SK-N-SH (cell line): ENCODE data around the gene CHPF. TPM values are rescaled to one million over a fixed set of nuclear protein-coding genes. Genes with fewer than 3 reads are reported as not detected.
A peak's percentile ranks its signal among the peaks of the same experiment; 100 is the strongest.

ENCODE experiments used
- CTCF ChIA-PET: fragments of 300-600, 350-600 bp; formaldehyde crosslinking; extraction: SDS; loops from one replicate; lab custom pipeline; 2021; lab: Yijun Ruan, JAX
- POLR2A ChIA-PET: fragments of 350-600 bp; sonication (Branson Sonifier 250); formaldehyde crosslinking; extraction: SDS; loops from one replicate; lab custom pipeline; 2020; ENCODE audit warnings: antibody characterized with exemption, inconsistent platforms; lab: Yijun Ruan, JAX
- DNase-seq: peaks from one replicate; pipeline ENCODE4 v3.0.0; 2012
- H2AFZ ChIP-seq: fragments of 200-600 bp; sonication (generic); 2 replicates; pipeline ENCODE4 v1.8.1; 2016; ENCODE audit warnings: antibody characterized with exemption, mild to moderate bottlenecking, low read depth
- H3F3A ChIP-seq: fragments of 200-600 bp; sonication (generic); replicated peaks from 2 replicates; pipeline ENCODE3; 2016; ENCODE audit warnings: antibody characterized with exemption, mild to moderate bottlenecking; ENCODE audit not compliant: insufficient read depth
- H3K27ac ChIP-seq, 2 experiments: fragments of 200-500 bp in 1 of 2; fragments of 200-600 bp in 1 of 2; sonication (Bioruptor generic) in 1 of 2; sonication (generic), shearing (Covaris generic) in 1 of 2; 2 replicates each; pipeline versions ENCODE4 v1.5.1 to v1.6.1; 2014 to 2016; ENCODE audit warnings: low read depth in 2 of 2, inconsistent platforms in 1 of 2, low read length in 1 of 2, mild to moderate bottlenecking in 1 of 2, mixed read lengths in 1 of 2
- H3K27me3 ChIP-seq: fragments of 200-600 bp; sonication (generic), shearing (Covaris generic); 2 replicates; pipeline ENCODE4 v1.6.1; 2016; ENCODE audit warnings: mixed run types; ENCODE audit not compliant: insufficient read depth
- H3K36me3 ChIP-seq, 2 experiments: fragments of 200-500 bp in 1 of 2; fragments of 200-600 bp in 1 of 2; sonication (Bioruptor generic) in 1 of 2; sonication (generic) in 1 of 2; replicated peaks in 1 of 2; 2 replicates each; pipeline versions ENCODE3 to v1.5.1; 2014 to 2016; ENCODE audit warnings: low read length in 1 of 2, mild to moderate bottlenecking in 1 of 2; ENCODE audit not compliant: insufficient read depth in 2 of 2, control insufficient read depth in 1 of 2
- H3K4me1 ChIP-seq, 2 experiments: fragments of 200-500 bp in 1 of 2; fragments of 200-600 bp in 1 of 2; sonication (Bioruptor generic) in 1 of 2; sonication (generic), shearing (Covaris generic) in 1 of 2; 2 replicates each; pipeline versions ENCODE4 v1.5.1 to v1.6.1; 2014 to 2016; ENCODE audit warnings: low read depth in 1 of 2, low read length in 1 of 2, mixed run types in 1 of 2; ENCODE audit not compliant: insufficient read depth in 2 of 2, control insufficient read depth in 1 of 2
- H3K4me2 ChIP-seq: fragments of 200-600 bp; sonication (generic), shearing (Covaris generic); 2 replicates; pipeline ENCODE4 v1.6.1; 2017; ENCODE audit warnings: mixed run types
- H3K4me3 ChIP-seq, 2 experiments: fragments of 200-500 bp in 1 of 2; fragments of 200-600 bp in 1 of 2; sonication (Bioruptor generic) in 1 of 2; sonication (generic), shearing (Covaris generic) in 1 of 2; 2 replicates each; pipeline versions ENCODE4 v1.5.1 to v1.8.1; 2014 to 2016; ENCODE audit warnings: low read depth in 2 of 2, inconsistent platforms in 1 of 2, low read length in 1 of 2, mild to moderate bottlenecking in 1 of 2, mixed read lengths in 1 of 2, moderate library complexity in 1 of 2
- H3K79me2 ChIP-seq: fragments of 200-600 bp; sonication (generic); 2 replicates; pipeline ENCODE4 v1.8.1; 2017; ENCODE audit warnings: mild to moderate bottlenecking; ENCODE audit not compliant: insufficient read depth
- H3K9ac ChIP-seq: fragments of 200-600 bp; sonication (generic); 2 replicates; pipeline ENCODE4 v1.6.1; 2017; ENCODE audit warnings: mixed run types
- H3K9me2 ChIP-seq: fragments of 200-600 bp; sonication (generic); 2 replicates; pipeline ENCODE4 v1.6.1; 2017; ENCODE audit warnings: mixed run types
- H3K9me3 ChIP-seq: fragments of 200-600 bp; sonication (generic); 2 replicates; pipeline ENCODE4 v1.6.1; 2017; ENCODE audit warnings: mixed run types, mild to moderate bottlenecking, moderate library complexity
- H4K20me1 ChIP-seq: fragments of 200-600 bp; sonication (generic); 2 replicates; pipeline ENCODE4 v1.6.1; 2017; ENCODE audit warnings: mild to moderate bottlenecking, mixed run types; ENCODE audit not compliant: insufficient read depth
- CHD2 ChIP-seq: fragments of 150-350 bp; IDR thresholded peaks from 2 replicates; pipeline ENCODE4 v1.6.1; 2018; ENCODE audit warnings: low read length; ENCODE audit not compliant: partially characterized antibody
- ELF1 ChIP-seq: IDR thresholded peaks from 2 replicates; pipeline ENCODE4 v1.4.0; 2012
- EP300 ChIP-seq, 2 experiments: IDR thresholded peaks; 2 replicates each; pipeline versions ENCODE4 v1.4.0 to v1.6.1; 2012; ENCODE audit warnings: borderline replicate concordance in 1 of 2, low read depth in 1 of 2, low read length in 1 of 2
- EZH2phosphoT487 ChIP-seq: fragments of 200-600 bp; sonication (generic); IDR thresholded peaks from 2 replicates; pipeline ENCODE4 v1.6.1; 2017; ENCODE audit warnings: low read depth, mixed run types, mild to moderate bottlenecking, antibody characterized with exemption, moderate library complexity, borderline replicate concordance
- FOSL2 ChIP-seq: IDR thresholded peaks from 2 replicates; pipeline ENCODE4 v1.4.0; 2012; ENCODE audit warnings: low read depth, mild to moderate bottlenecking, moderate library complexity, borderline replicate concordance
- GABPA ChIP-seq: IDR thresholded peaks from 2 replicates; pipeline ENCODE4 v1.4.0; 2012; ENCODE audit warnings: low read depth, mild to moderate bottlenecking
- JUND ChIP-seq: IDR thresholded peaks from 2 replicates; pipeline ENCODE4 v1.4.0; 2012
- MEF2A ChIP-seq: IDR thresholded peaks from 2 replicates; pipeline ENCODE4 v1.4.0; 2012; ENCODE audit warnings: low read depth, borderline replicate concordance
- MXI1 ChIP-seq: IDR thresholded peaks from 2 replicates; pipeline ENCODE4 v1.6.1; 2012; ENCODE audit warnings: mild to moderate bottlenecking, low read depth, low read length, improper control_type of control experiment
- NFIC ChIP-seq: IDR thresholded peaks from 2 replicates; pipeline ENCODE4 v1.4.0; 2012; ENCODE audit warnings: borderline replicate concordance
- NRF1 ChIP-seq: IDR thresholded peaks from 2 replicates; pipeline ENCODE4 v1.6.1; 2012; ENCODE audit warnings: low read depth, mild to moderate bottlenecking, low read length
- POLR2AphosphoS5 ChIP-seq: IDR thresholded peaks from 2 replicates; pipeline ENCODE4 v1.6.1; 2012; ENCODE audit warnings: low read depth, low read length
- RAD21 ChIP-seq: IDR thresholded peaks from 2 replicates; pipeline ENCODE4 v1.6.1; 2012; ENCODE audit warnings: mild to moderate bottlenecking, low read length
- RCOR1 ChIP-seq: fragments of 150-350 bp; IDR thresholded peaks from 2 replicates; pipeline ENCODE4 v1.6.1; 2017; ENCODE audit warnings: antibody characterized with exemption, low read length
- RFX5 ChIP-seq: IDR thresholded peaks from 2 replicates; pipeline ENCODE4 v1.6.1; 2012; ENCODE audit warnings: mild to moderate bottlenecking, improper control_type of control experiment, low read length
- TCF12 ChIP-seq: IDR thresholded peaks from 2 replicates; pipeline ENCODE4 v1.4.0; 2012
- YY1 ChIP-seq: IDR thresholded peaks from 2 replicates; pipeline ENCODE4 v1.4.0; 2012; ENCODE audit warnings: low read depth, mild to moderate bottlenecking
- WGBS: methylation state at CpG from one replicate; pipeline ENCODE4 v1.1.6; 2017; ENCODE audit warnings: low lambda C conversion rate; 5-methylcytosine and 5-hydroxymethylcytosine counted together
- polyA plus RNA-seq, 3 experiments: library from polyadenylated mRNA; depleted of rRNA; stranded (reverse); fragments of >200 nt; gene quantifications; 2 replicates each; pipeline ENCODE4 v1.2.3, GENCODE V29; 2012
- TF ChIP-seq, protein P1 (sequence below): fragments of 150-350 bp; IDR thresholded peaks from 2 replicates; pipeline ENCODE4 v1.6.1; 2017; ENCODE audit warnings: antibody characterized with exemption, low read length, low read depth, borderline replicate concordance
- TF ChIP-seq, protein P2 (sequence below): fragments of 150-350 bp; IDR thresholded peaks from 2 replicates; pipeline ENCODE4 v1.6.1; 2016; ENCODE audit warnings: mild to moderate bottlenecking, low read depth, low read length
- TF ChIP-seq, protein P3 (sequence below): IDR thresholded peaks from 2 replicates; pipeline ENCODE4 v1.6.1; 2012; ENCODE audit warnings: mild to moderate bottlenecking, low read depth, low read length, moderate library complexity
- TF ChIP-seq, protein P4 (sequence below): IDR thresholded peaks from 2 replicates; pipeline ENCODE4 v1.4.0; 2012; ENCODE audit warnings: low read depth, borderline replicate concordance
- TF ChIP-seq, protein P5 (sequence below): IDR thresholded peaks from 2 replicates; pipeline ENCODE4; 2012

CHPF gene
- polyA plus RNA-seq, 1 of the 3 experiments (the other 2 are of a cell fraction) = 141 TPM

DNA sequence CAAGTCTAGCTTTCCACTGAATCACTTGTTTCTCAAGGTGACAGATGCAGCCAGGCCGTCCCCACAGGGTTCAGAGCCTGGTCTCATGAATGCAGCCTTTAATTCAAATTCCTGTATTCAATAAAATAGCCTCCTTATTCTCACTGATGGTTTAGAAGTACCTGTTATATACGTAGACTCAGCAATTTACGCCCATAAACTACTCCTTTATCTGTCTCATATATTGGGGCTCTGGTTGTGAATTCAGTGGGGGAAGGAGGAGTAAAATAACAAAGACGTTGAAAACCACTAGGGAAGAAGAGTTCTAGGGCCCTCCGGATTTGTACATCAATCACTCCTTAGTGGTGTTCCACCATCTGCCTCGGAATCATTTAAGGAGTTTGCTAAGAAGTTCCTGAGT is 26.0 kb upstream of the CHPF start:
- H3K4me3 ChIP-seq = peak overlapping the region; percentile 65 to 82
- H3K27me3 ChIP-seq = no peaks in the 10 kb centered on the region
- no peak overlapping the region for H2AFZ ChIP-seq
- DNase-seq = no peak
- 85% methylated on average over 6 of the region's 6 CpGs for WGBS
- peak overlapping the region; percentile 81 for H3K4me2 ChIP-seq
- peaks cover 6% of the 10 kb centered on the region for H3F3A ChIP-seq
- TF ChIP-seq ELF1 (no peak), TCF12 (no peak), JUND (no peak), RFX5 (no peak), NRF1 (no peak), GABPA (no peak), MXI1 (no peak), RAD21 (no peak), POLR2AphosphoS5 (no peak), EP300 (IDR thresholded peaks at IDR 0.05; ENCODE audit: borderline replicate concordance in 1 of 2, low read depth in 1 of 2, low read length in 1 of 2) (no peak), MEF2A (no peak)
- TF ChIP-seq, protein P1, sequence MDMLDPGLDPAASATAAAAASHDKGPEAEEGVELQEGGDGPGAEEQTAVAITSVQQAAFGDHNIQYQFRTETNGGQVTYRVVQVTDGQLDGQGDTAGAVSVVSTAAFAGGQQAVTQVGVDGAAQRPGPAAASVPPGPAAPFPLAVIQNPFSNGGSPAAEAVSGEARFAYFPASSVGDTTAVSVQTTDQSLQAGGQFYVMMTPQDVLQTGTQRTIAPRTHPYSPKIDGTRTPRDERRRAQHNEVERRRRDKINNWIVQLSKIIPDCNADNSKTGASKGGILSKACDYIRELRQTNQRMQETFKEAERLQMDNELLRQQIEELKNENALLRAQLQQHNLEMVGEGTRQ = no peak
- no peak overlapping the region for H3K27ac ChIP-seq
- H4K20me1 ChIP-seq = no peaks in the 10 kb centered on the region
- no peaks in the 10 kb centered on the region for H3K9me2 ChIP-seq
- ChIA-PET CTCF (interaction anchor here (2.8 to 5.5 kb wide), 2 partner anchors 9 to 12 kb away, joined by 9 to 48 read pairs; no protein-coding TSS in a partner anchor), POLR2A (interaction anchor here (3.8 kb wide), 1 partner anchor 27 kb away, joined by 56 read pairs; the partner anchor contains the start of gene STK11IP)
- H3K9me3 ChIP-seq = no peaks in the 10 kb centered on the region
- peaks cover 3 to 21% of the 10 kb centered on the region in 2 experiments; a peak in 1 of 4 replicates for H3K4me1 ChIP-seq
- H3K36me3 ChIP-seq = peaks cover 8 to 29% of the 10 kb centered on the region in 2 experiments
- H3K79me2 ChIP-seq = peaks cover 4% of the 10 kb centered on the region; the same call in 1 of the 2 replicates
- H3K9ac ChIP-seq = no peak overlapping the region

DNA sequence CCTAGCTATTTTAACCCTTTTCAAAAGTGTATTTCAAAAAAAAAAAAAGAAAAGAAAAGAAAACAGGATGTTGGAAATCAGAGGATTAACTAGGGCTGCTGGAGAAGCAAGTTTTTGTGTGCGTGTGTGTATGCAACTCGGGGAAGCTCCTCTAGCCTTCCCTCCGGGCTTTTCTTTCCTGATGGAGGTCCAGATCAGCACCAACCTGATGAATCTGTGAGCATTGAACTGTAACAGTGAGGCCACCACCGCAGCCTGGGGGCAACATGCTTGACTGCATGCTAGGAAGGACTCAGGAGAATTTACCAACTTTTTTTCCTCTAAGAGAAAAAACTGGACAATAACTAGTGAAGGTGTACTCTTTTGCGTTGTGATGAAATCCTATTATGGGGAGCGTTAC is 25.4 kb upstream of the CHPF start:
- H3K9ac ChIP-seq = no peak overlapping the region
- no peak overlapping the region for H3K27ac ChIP-seq
- no peak overlapping the region for H3K4me2 ChIP-seq
- ChIA-PET POLR2A (interaction anchor here (2.6 kb wide), 1 partner anchor 28 kb away, joined by 12 read pairs; the partner anchor contains the start of gene STK11IP), CTCF (interaction anchor here (2.8 to 5.5 kb wide), 2 partner anchors 9 to 12 kb away, joined by 9 to 48 read pairs; no protein-coding TSS in a partner anchor)
- no peaks in the 10 kb centered on the region for H4K20me1 ChIP-seq
- 97% methylated on average over 6 of the region's 6 CpGs for WGBS
- peaks cover 6% of the 10 kb centered on the region for H3F3A ChIP-seq
- H3K9me2 ChIP-seq = no peaks in the 10 kb centered on the region
- H3K36me3 ChIP-seq = peaks cover 8 to 29% of the 10 kb centered on the region in 2 experiments
- H2AFZ ChIP-seq = no peak overlapping the region
- peaks cover 3 to 21% of the 10 kb centered on the region in 2 experiments; a peak in 1 of 4 replicates for H3K4me1 ChIP-seq
- H3K4me3 ChIP-seq = no peak overlapping the region
- H3K79me2 ChIP-seq = peaks cover 4% of the 10 kb centered on the region; the same call in 1 of the 2 replicates
- no peaks in the 10 kb centered on the region for H3K9me3 ChIP-seq
- DNase-seq = no peak
- no peaks in the 10 kb centered on the region for H3K27me3 ChIP-seq
- TF ChIP-seq ELF1 (no peak), RAD21 (no peak), YY1 (no peak), NFIC (no peak), RCOR1 (no peak), CHD2 (no peak), NRF1 (no peak), FOSL2 (no peak), EZH2phosphoT487 (no peak), MXI1 (no peak), JUND (no peak), RFX5 (no peak)
- TF ChIP-seq, protein P2, sequence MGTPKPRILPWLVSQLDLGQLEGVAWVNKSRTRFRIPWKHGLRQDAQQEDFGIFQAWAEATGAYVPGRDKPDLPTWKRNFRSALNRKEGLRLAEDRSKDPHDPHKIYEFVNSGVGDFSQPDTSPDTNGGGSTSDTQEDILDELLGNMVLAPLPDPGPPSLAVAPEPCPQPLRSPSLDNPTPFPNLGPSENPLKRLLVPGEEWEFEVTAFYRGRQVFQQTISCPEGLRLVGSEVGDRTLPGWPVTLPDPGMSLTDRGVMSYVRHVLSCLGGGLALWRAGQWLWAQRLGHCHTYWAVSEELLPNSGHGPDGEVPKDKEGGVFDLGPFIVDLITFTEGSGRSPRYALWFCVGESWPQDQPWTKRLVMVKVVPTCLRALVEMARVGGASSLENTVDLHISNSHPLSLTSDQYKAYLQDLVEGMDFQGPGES = no peak
- TF ChIP-seq, protein P3, sequence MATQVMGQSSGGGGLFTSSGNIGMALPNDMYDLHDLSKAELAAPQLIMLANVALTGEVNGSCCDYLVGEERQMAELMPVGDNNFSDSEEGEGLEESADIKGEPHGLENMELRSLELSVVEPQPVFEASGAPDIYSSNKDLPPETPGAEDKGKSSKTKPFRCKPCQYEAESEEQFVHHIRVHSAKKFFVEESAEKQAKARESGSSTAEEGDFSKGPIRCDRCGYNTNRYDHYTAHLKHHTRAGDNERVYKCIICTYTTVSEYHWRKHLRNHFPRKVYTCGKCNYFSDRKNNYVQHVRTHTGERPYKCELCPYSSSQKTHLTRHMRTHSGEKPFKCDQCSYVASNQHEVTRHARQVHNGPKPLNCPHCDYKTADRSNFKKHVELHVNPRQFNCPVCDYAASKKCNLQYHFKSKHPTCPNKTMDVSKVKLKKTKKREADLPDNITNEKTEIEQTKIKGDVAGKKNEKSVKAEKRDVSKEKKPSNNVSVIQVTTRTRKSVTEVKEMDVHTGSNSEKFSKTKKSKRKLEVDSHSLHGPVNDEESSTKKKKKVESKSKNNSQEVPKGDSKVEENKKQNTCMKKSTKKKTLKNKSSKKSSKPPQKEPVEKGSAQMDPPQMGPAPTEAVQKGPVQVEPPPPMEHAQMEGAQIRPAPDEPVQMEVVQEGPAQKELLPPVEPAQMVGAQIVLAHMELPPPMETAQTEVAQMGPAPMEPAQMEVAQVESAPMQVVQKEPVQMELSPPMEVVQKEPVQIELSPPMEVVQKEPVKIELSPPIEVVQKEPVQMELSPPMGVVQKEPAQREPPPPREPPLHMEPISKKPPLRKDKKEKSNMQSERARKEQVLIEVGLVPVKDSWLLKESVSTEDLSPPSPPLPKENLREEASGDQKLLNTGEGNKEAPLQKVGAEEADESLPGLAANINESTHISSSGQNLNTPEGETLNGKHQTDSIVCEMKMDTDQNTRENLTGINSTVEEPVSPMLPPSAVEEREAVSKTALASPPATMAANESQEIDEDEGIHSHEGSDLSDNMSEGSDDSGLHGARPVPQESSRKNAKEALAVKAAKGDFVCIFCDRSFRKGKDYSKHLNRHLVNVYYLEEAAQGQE = no peak
- TF ChIP-seq, protein P4, sequence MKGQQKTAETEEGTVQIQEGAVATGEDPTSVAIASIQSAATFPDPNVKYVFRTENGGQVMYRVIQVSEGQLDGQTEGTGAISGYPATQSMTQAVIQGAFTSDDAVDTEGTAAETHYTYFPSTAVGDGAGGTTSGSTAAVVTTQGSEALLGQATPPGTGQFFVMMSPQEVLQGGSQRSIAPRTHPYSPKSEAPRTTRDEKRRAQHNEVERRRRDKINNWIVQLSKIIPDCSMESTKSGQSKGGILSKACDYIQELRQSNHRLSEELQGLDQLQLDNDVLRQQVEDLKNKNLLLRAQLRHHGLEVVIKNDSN = no peak
- TF ChIP-seq, protein P5, sequence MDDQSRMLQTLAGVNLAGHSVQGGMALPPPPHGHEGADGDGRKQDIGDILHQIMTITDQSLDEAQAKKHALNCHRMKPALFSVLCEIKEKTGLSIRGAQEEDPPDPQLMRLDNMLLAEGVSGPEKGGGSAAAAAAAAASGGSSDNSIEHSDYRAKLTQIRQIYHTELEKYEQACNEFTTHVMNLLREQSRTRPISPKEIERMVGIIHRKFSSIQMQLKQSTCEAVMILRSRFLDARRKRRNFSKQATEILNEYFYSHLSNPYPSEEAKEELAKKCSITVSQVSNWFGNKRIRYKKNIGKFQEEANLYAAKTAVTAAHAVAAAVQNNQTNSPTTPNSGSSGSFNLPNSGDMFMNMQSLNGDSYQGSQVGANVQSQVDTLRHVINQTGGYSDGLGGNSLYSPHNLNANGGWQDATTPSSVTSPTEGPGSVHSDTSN = no peak
